GM12875 (cell line): ENCODE results near the gene OLFM2.

Experiments used
- H3K4me3 ChIP-seq: one replicate; pipeline ENCODE4 v1.5.1; 2011; ENCODE audit warnings: low read depth, low read length, control low read depth
- CTCF ChIP-seq: IDR thresholded peaks from 2 replicates; pipeline ENCODE4 v1.5.1; 2011; ENCODE audit warnings: low read depth, mild to moderate bottlenecking, control low read depth, inconsistent platforms, low read length, moderate library complexity, borderline replicate concordance; ENCODE audit not compliant: insufficient read depth

Gene OLFM2

GRCh38 chr19:9885077-9885552 lies 51.2 kb downstream of the OLFM2 start:
- no peak for TF ChIP-seq CTCF
- no peak overlapping the region for H3K4me3 ChIP-seq

DNA sequence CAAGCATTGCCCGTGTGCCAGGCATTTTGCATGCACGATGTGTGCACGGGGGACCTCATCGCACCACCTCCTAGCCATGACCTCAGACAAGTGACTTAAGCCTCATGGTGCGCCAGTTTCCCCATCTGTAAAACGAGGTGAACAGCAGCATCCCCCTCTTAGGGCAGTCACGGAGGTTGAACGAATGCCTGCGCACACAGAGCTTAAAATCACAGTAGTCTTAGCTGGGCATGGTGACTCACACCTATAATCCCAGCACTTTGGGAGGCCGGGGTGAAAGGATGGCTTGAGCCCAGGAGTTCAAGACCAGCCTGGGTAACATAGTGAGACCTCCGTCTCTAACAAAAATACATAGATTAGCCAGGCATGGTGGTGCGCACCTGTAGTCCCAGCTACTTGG lies 52.6 kb downstream of the OLFM2 start:
- TF ChIP-seq CTCF: no peak
- H3K4me3 ChIP-seq: no peak overlapping the region

DNA sequence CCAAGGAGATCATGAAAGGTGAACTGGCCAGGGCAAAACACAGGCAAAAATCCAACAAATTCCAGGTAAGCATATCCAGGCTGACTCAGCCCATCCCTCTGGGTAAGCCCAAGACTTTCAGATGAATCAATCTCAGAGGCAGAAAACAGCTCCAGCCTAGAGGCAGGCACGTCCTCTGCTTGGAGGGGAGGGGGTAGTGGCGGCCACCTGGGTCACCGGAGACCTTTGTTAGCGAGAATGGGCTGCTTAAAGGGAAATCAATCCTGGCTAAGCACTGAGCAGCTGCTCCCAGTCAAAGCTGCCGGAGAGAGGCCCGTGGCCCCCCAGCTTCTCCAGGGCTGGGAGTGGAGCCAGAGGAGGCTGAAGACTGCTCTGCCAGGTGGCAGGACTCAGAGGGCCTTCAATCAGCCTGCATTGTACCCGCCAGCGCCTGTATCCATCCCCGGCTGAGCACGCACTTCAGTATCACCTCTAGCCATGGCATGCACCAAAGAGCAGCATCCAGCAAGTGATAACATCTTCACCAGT lies 53.0 kb downstream of the OLFM2 start:
- no peak overlapping the region for H3K4me3 ChIP-seq
- no peak for TF ChIP-seq CTCF

DNA sequence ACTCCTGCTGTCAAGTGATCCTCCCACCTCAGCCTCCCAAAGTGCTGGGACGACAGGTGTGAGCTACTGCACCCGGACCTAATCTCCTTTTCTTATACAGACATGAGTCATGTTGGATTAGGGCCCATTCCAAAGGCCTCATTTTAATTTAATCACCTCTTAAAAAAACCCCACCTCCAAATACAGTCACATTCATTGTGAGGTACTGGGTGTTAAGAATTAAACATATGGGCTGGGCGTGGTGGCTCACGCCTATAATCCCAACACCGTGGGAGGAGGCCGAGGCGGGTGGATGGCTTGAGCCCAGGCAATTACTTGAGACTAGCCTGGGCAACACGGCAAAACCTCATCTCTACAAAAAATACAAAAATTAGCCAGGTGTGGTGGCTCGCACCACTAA lies 54.6 kb downstream of the OLFM2 start:
- H3K4me3 ChIP-seq: no peak overlapping the region
- no peak for TF ChIP-seq CTCF

DNA sequence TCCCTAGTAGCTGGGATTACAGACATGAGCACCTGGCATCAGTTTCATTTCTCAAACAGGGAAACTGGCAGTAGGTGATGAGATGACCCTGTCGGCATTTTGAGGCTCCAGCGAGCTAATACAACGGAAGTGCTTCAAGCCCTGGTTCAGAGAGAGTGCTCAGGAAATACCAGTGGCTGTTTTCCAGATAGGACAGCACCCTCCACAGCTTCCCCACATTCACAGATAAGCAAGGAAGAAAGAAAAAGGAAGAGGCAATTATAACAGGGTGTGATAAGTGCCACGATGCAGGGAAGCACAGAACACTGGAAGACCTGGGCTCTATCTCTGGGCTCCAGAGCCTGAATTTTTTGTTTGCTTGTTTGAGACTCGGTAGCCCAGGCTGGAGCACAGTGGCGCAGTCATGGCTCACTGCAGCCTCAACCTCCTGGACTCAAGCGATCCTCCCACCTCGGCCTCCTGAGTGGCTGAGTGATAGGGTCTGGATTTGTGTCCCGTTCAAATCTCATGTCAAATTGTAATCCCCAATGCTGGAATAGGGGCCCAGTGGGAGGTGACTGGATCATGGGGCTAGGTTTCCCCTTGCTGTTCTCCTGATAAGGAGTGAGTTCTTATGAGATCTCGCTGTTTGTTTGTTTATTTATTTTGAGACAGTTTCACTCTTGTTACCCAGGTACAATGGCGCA lies 57.7 kb downstream of the OLFM2 start:
- TF ChIP-seq CTCF: no peak
- no peak overlapping the region for H3K4me3 ChIP-seq

GRCh38 chr19:9877780-9878510 lies 58.4 kb downstream of the OLFM2 start:
- no peak overlapping the region for H3K4me3 ChIP-seq
- TF ChIP-seq CTCF: no peak
